Gastrocnemius medialis (tissue), 4 donors: ENCODE data around the gene PLAAT5. TPM values are rescaled to one million over a fixed set of nuclear protein-coding genes. Genes with fewer than 3 reads are reported as not detected.

ENCODE experiments used
- ATAC-seq, 2 donors: fragments of 150-250 bp; one replicate each; pipeline ENCODE4 v1.9.1; 2016
- DNase-seq, 2 donors: peaks; one replicate each; pipeline ENCODE4 v3.0.0-alpha.2; 2019
- H3K27ac ChIP-seq, 4 donors: fragments of 200-600 bp; sonication (generic); 1 replicate in 1 of 4; 2 replicates in 3 of 4; pipeline ENCODE4 v1.5.1; 2016 to 2018; ENCODE audit warnings: mild to moderate bottlenecking in 2 of 4, moderate library complexity in 1 of 4
- H3K27me3 ChIP-seq, 3 donors: fragments of 200-600 bp; sonication (generic) in 2 of 3; 1 replicate in 1 of 3; 2 replicates in 2 of 3; pipeline versions ENCODE4 v1.5.1 to v1.6.0; 2016 to 2019; ENCODE audit warnings: mild to moderate bottlenecking in 1 of 3, moderate library complexity in 1 of 3
- H3K36me3 ChIP-seq, 2 donors: fragments of 200-600 bp; sonication (generic) in 1 of 2; one replicate each; pipeline ENCODE4 v1.5.1; 2017 to 2018
- H3K4me1 ChIP-seq, 2 donors: fragments of 200-600 bp; sonication (generic) in 1 of 2; one replicate each; pipeline ENCODE4 v1.5.1; 2016 to 2017; ENCODE audit warnings: mild to moderate bottlenecking in 2 of 2
- H3K4me3 ChIP-seq, 4 donors: fragments of 200-600 bp; sonication (generic) in 3 of 4; 1 replicate in 1 of 4; 2 replicates in 3 of 4; pipeline ENCODE4 v1.5.1; 2016 to 2019; ENCODE audit warnings: mild to moderate bottlenecking in 2 of 4
- H3K9me3 ChIP-seq, 3 donors: fragments of 200-600 bp; sonication (generic) in 2 of 3; 1 replicate in 1 of 3; 2 replicates in 2 of 3; pipeline ENCODE4 v1.5.1; 2016 to 2019
- CTCF ChIP-seq, 5 experiments: fragments of 450-650 bp in 3 of 5; fragments of 200-600 bp in 2 of 5; sonication (generic) in 2 of 5; IDR thresholded peaks in 4 of 5; conservative IDR thresholded peaks in 1 of 5; 1 replicate in 4 of 5; 2 replicates in 1 of 5; pipeline ENCODE4 v1.5.1; 2016 to 2019; ENCODE audit warnings: antibody characterized with exemption in 5 of 5, mild to moderate bottlenecking in 3 of 5, moderate library complexity in 3 of 5
- POLR2A ChIP-seq, 2 donors: fragments of 450-650 bp; IDR thresholded peaks; one replicate each; pipeline ENCODE4 v1.6.1; 2017; ENCODE audit warnings: antibody characterized with exemption in 2 of 2, mild to moderate bottlenecking in 2 of 2, moderate library complexity in 2 of 2
- in situ Hi-C, 4 donors: fragments of 200-750 bp; cut with MboI; loops; one replicate each; pipeline versions ENCODE4 v1.15.0 to v1.8.0; 2017; ENCODE audit warnings: low sequenced_read_pairs in 4 of 4
- intact Hi-C: fragments of 100-400 bp; cut with DNase I; formaldehyde crosslinking; loops from one replicate; pipeline ENCODE4 v1.15.1; 2023; ENCODE audit warnings: low total_unique reads
- total RNA-seq, 4 donors: library from RNA; depleted of rRNA; stranded (reverse); fragments of >200 nt; gene quantifications; one replicate each; pipeline versions ENCODE4 v1.1.0 to v1.2.3, GENCODE V29; 2016

PLAAT5 gene
- total RNA-seq, 4 donors from 2014 or later = 0.18 TPM; not detected in 3

- Histone ChIP-seq H3K4me3 (no peak overlapping the region), H3K27ac (no peak overlapping the region), H3K27me3 (no peaks in the 10 kb centered on the region), H3K4me1 (peaks cover 18 to 21% of the 10 kb centered on the region in 2 donors), H3K36me3 (no peaks in the 10 kb centered on the region), H3K9me3 (peaks cover 0 to 3% (median 0%) of the 10 kb centered on the region in 3 donors)
- TF ChIP-seq POLR2A (IDR thresholded peaks at IDR 0.05) (no peak), CTCF (IDR thresholded peaks at IDR 0.05 in 4 of 5, conservative IDR thresholded peaks at IDR 0.05 in 1 of 5) (no peak)
- in situ Hi-C loops = no loop called here
- ATAC-seq (no peak), DNase-seq (peak in 1 of 2 donors; percentile 45)
- intact Hi-C loops = no loop called here
Observed at GRCh38 chr11:63504933-63505586, 14.1 kb upstream of the PLAAT5 start.

DNA sequence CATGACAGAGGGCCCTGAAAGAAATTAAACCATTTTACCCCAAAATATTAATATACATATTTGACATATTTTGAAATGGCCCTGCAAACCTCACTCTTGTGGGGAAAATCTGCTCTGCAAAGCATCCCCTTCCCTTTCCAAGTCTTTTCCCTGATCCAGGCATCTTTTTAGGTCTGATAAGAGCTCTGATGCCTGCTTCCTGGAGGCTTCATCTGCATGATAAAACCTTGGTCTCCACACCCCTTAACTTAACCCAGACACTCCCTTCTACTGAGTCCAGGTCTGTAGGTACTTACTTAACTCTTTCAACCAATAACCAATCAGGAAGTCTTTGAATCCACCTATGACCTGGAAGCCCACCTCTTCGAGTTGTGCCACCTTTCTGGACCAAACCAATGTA, 13.1 kb upstream of the PLAAT5 start:
- ATAC-seq (no peak), DNase-seq (no peak)
- peaks cover 0 to 4% (median 0%) of the 10 kb centered on the region in 3 donors for H3K9me3 ChIP-seq
- H3K4me1 ChIP-seq = peaks cover 14 to 17% of the 10 kb centered on the region in 2 donors
- intact Hi-C loops (no loop called here), in situ Hi-C loops (no loop called here)
- TF ChIP-seq CTCF (IDR thresholded peaks at IDR 0.05 in 4 of 5, conservative IDR thresholded peaks at IDR 0.05 in 1 of 5) (no peak), POLR2A (IDR thresholded peaks at IDR 0.05) (no peak)
- no peaks in the 10 kb centered on the region for H3K27me3 ChIP-seq
- H3K27ac ChIP-seq = no peak overlapping the region
- H3K4me3 ChIP-seq = no peak overlapping the region
- no peaks in the 10 kb centered on the region for H3K36me3 ChIP-seq

DNA sequence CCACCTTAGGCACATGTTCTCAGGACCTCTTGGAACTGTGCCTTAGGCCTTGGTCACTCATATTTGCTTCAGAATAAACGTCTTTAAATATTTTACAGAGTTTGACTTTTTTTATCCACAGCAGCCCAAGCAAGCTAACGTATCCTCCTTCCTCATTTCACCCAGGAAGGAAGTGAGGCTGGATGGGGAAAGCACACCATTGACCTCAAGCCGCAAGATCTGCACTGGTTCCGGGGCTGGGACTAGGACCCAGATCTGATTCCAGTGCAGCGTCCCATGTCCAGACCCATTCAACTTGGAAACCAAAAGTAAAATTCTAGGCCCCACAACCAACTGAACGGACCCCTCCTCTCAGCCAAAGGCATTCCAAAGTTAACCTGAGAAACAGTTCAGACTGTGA, 12.5 kb upstream of the PLAAT5 start:
- intact Hi-C loops = no loop called here

DNA sequence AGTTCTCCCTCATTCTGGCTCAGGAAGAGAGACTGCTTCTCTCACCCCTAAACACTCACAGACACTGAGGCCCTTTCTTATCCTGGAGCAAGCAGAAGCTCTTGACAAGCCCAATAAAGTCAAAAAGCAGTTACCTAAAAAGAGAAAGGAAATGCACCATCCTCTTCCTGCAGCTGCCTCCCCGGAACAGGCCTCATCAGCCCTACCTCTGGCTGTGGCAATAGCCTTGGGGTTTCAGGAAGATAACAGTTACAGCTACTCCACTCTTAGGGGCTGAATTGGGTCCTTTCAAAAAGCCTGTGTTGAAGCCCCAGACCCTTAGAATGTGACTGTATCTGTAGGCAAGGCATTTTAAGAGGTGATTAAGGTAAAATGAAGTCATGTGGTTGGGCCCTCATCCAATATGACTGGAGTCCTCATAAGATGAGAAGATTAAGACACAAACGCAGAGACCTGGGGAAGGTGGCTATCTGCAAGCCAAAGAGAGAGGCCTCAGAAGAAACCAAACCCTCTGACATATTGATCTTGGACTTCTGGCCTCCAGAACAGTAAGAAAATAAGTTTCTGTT, 11.4 kb upstream of the PLAAT5 start:
- H3K4me1 ChIP-seq = peaks cover 9 to 17% of the 10 kb centered on the region in 2 donors
- intact Hi-C loops = no loop called here
- in situ Hi-C loops = no loop called here
- H3K4me3 ChIP-seq = no peak overlapping the region
- H3K27ac ChIP-seq = no peak overlapping the region
- H3K27me3 ChIP-seq = no peaks in the 10 kb centered on the region
- H3K9me3 ChIP-seq = peaks cover 0 to 4% (median 0%) of the 10 kb centered on the region in 3 donors
- H3K36me3 ChIP-seq = no peaks in the 10 kb centered on the region
- ATAC-seq (no peak), DNase-seq (no peak)
- no peak for TF ChIP-seq POLR2A (IDR thresholded peaks at IDR 0.05)
- TF ChIP-seq CTCF (IDR thresholded peaks at IDR 0.05 in 4 of 5, conservative IDR thresholded peaks at IDR 0.05 in 1 of 5) = no peak

More for the DNA sequence above, 12.5 kb upstream of the PLAAT5 start:
- Histone ChIP-seq H3K4me3 (no peak overlapping the region), H3K27ac (no peak overlapping the region), H3K4me1 (peaks cover 14 to 17% of the 10 kb centered on the region in 2 donors), H3K27me3 (no peaks in the 10 kb centered on the region), H3K36me3 (no peaks in the 10 kb centered on the region), H3K9me3 (peaks cover 0 to 4% (median 0%) of the 10 kb centered on the region in 3 donors)
- peak in 1 of 2 donors; percentile 17 for DNase-seq
- no peak for ATAC-seq
- in situ Hi-C loops = no loop called here
- TF ChIP-seq CTCF (IDR thresholded peaks at IDR 0.05 in 4 of 5, conservative IDR thresholded peaks at IDR 0.05 in 1 of 5) (no peak), POLR2A (IDR thresholded peaks at IDR 0.05) (no peak)
